OCI-LY1 (cell line): ENCODE results near the gene ADGB.

Experiments used
- H2AFZ ChIP-seq: fragments of 200-600 bp; sonication (generic), shearing (Covaris generic); 2 replicates; pipeline ENCODE4 v1.6.0; 2014; ENCODE audit warnings: antibody characterized with exemption, mild to moderate bottlenecking, low read length
- H3F3A ChIP-seq: fragments of 200-600 bp; sonication (generic), shearing (Covaris generic); 2 replicates; pipeline ENCODE4 v1.6.0; 2014; ENCODE audit warnings: mild to moderate bottlenecking, antibody characterized with exemption, low read length, moderate library complexity; ENCODE audit not compliant: insufficient read depth
- H3K27ac ChIP-seq: fragments of 200-600 bp; sonication (generic); 2 replicates; pipeline ENCODE4 v1.5.1; 2014; ENCODE audit warnings: low read length, mixed run types, mild to moderate bottlenecking, low read depth; ENCODE audit not compliant: poor library complexity, severe bottlenecking
- H3K27me3 ChIP-seq: fragments of 200-600 bp; sonication (generic); 2 replicates; pipeline ENCODE4 v1.6.0; 2014; ENCODE audit warnings: antibody characterized with exemption, mild to moderate bottlenecking, low read length, moderate library complexity; ENCODE audit not compliant: insufficient read depth
- H3K36me3 ChIP-seq: fragments of 200-600 bp; sonication (generic); 2 replicates; pipeline ENCODE4 v1.6.1; 2014; ENCODE audit warnings: mild to moderate bottlenecking, antibody characterized with exemption, low read length, moderate library complexity, mixed read lengths; ENCODE audit not compliant: insufficient read depth
- H3K4me1 ChIP-seq: fragments of 200-600 bp; sonication (generic); 2 replicates; pipeline ENCODE4 v1.5.1; 2014; ENCODE audit warnings: mild to moderate bottlenecking, low read length, moderate library complexity; ENCODE audit not compliant: insufficient read depth, severe bottlenecking
- H3K4me2 ChIP-seq: fragments of 200-600 bp; sonication (generic), shearing (Covaris generic); 2 replicates; pipeline ENCODE4 v1.6.1; 2014; ENCODE audit warnings: low read length
- H3K4me3 ChIP-seq: fragments of 200-600 bp; sonication (generic); 2 replicates; pipeline ENCODE4 v1.5.1; 2014; ENCODE audit warnings: low read length, low read depth, mild to moderate bottlenecking, mixed read lengths; ENCODE audit not compliant: poor library complexity, severe bottlenecking
- H3K79me2 ChIP-seq: fragments of 200-600 bp; shearing (Covaris generic); 2 replicates; pipeline ENCODE4 v1.6.1; 2016; ENCODE audit warnings: mixed run types, low read length, mixed read lengths; ENCODE audit not compliant: insufficient read depth
- H3K9ac ChIP-seq: fragments of 200-600 bp; sonication (generic), shearing (Covaris generic); 2 replicates; pipeline ENCODE4 v1.6.1; 2014; ENCODE audit warnings: mild to moderate bottlenecking, low read length, mixed read lengths
- H3K9me2 ChIP-seq: fragments of 200-600 bp; sonication (generic), shearing (Covaris generic); 2 replicates; pipeline ENCODE4 v1.6.1; 2014; ENCODE audit warnings: low read depth, mild to moderate bottlenecking, low read length, mixed read lengths
- H3K9me3 ChIP-seq: fragments of 200-600 bp; shearing (Covaris generic); 2 replicates; pipeline ENCODE4 v1.6.1; 2014; ENCODE audit warnings: low read length, mixed read lengths
- H4K20me1 ChIP-seq: fragments of 200-600 bp; sonication (generic), shearing (Covaris generic); 2 replicates; pipeline ENCODE4 v1.6.0; 2016; ENCODE audit warnings: mild to moderate bottlenecking, low read length; ENCODE audit not compliant: insufficient read depth
- EZH2 ChIP-seq: fragments of 200-600 bp; sonication (generic), shearing (Covaris generic); IDR thresholded peaks from 2 replicates; pipeline ENCODE4 v1.8.0; 2017; ENCODE audit warnings: borderline replicate concordance, mixed run types, mild to moderate bottlenecking, antibody characterized with exemption, low read length, moderate library complexity, mixed read lengths
- TF ChIP-seq, protein P1 (sequence below): fragments of 200-600 bp; sonication (generic), shearing (Covaris generic); IDR thresholded peaks from 2 replicates; pipeline ENCODE4 v1.5.1; 2017; ENCODE audit warnings: mild to moderate bottlenecking, antibody characterized with exemption, low read length, moderate library complexity, mixed read lengths

The ADGB gene

DNA sequence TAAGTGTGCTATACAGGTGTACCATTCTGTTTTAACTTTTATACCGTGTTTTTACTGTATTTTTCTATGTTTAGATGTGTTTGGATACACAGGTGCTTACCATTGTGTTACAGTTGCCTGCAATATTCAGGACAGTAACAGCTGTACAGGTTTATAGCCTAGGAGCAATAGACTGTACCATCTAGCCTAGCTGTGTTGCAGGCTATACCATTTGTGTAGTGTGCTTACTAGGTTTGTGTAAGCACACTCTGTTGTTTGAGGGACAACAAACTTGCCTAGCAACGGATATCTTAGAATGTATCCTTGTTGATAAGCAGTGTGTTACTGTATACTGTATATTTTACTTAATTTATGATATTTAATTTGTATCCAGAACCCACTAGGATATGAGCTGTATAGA, 35.2 kb downstream of the ADGB start:
- Histone ChIP-seq H3K9ac (no peak overlapping the region), H3K36me3 (no peaks in the 10 kb centered on the region), H3K4me2 (no peak overlapping the region), H3K27ac (no peak overlapping the region), H3K9me3 (no peaks in the 10 kb centered on the region), H4K20me1 (no peaks in the 10 kb centered on the region), H3K9me2 (no peaks in the 10 kb centered on the region), H3K4me3 (no peak overlapping the region), H3K4me1 (no peaks in the 10 kb centered on the region), H3F3A (no peaks in the 10 kb centered on the region), H3K27me3 (no peaks in the 10 kb centered on the region), H2AFZ (no peak overlapping the region), H3K79me2 (no peaks in the 10 kb centered on the region)
- TF ChIP-seq, protein P1, sequence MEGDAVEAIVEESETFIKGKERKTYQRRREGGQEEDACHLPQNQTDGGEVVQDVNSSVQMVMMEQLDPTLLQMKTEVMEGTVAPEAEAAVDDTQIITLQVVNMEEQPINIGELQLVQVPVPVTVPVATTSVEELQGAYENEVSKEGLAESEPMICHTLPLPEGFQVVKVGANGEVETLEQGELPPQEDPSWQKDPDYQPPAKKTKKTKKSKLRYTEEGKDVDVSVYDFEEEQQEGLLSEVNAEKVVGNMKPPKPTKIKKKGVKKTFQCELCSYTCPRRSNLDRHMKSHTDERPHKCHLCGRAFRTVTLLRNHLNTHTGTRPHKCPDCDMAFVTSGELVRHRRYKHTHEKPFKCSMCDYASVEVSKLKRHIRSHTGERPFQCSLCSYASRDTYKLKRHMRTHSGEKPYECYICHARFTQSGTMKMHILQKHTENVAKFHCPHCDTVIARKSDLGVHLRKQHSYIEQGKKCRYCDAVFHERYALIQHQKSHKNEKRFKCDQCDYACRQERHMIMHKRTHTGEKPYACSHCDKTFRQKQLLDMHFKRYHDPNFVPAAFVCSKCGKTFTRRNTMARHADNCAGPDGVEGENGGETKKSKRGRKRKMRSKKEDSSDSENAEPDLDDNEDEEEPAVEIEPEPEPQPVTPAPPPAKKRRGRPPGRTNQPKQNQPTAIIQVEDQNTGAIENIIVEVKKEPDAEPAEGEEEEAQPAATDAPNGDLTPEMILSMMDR, result no peak
- TF ChIP-seq EZH2, result no peak

DNA sequence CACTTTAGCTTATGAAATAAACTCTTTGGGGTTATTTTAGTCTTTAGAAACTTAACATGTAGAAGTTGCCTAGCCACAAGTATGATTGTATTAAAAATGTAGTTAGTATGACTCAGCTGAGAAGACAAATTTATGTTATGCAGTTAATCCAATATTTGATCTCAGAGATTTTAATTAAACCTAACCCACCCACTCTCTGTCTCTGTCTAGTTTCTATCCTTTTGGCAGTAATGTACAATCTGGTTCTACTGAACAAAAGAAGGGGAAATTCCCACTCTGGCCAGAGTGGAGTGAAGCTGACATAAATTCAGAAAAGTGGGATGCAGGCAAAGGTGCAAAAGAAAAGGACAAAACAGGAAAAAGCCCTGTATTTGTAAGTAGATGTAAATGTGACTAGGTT, 36.4 kb downstream of the ADGB start:
- H3K9ac ChIP-seq, result no peak overlapping the region
- no peaks in the 10 kb centered on the region for H3K79me2 ChIP-seq
- H3K4me2 ChIP-seq, result no peak overlapping the region
- no peaks in the 10 kb centered on the region for H3K9me3 ChIP-seq
- no peaks in the 10 kb centered on the region for H3K9me2 ChIP-seq
- H2AFZ ChIP-seq, result no peak overlapping the region
- H4K20me1 ChIP-seq, result no peaks in the 10 kb centered on the region
- TF ChIP-seq, protein P1, result no peak
- TF ChIP-seq EZH2, result no peak
- H3K36me3 ChIP-seq, result no peaks in the 10 kb centered on the region
- no peak overlapping the region for H3K27ac ChIP-seq
- no peaks in the 10 kb centered on the region for H3K27me3 ChIP-seq
- no peak overlapping the region for H3K4me3 ChIP-seq
- no peaks in the 10 kb centered on the region for H3K4me1 ChIP-seq
- no peaks in the 10 kb centered on the region for H3F3A ChIP-seq

DNA sequence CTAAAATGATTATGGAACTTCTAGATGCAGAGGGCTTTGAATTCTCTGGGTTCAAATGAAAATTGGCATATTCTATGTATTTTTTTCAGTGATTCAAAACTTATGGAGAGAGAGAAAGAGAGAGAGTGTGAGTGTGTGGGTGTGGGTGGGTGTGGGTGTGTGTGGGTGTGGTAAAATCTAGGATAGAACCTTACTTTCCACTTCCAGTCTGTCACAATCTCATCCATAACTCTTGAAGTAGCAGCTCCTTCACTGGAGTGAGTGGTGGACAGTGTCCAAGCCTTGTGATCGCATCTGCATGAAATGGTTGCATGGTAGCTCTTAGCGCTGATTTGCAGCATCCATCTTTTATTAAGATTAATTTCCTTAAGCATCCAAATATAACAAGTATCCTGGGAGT, 37.7 kb downstream of the ADGB start:
- Histone ChIP-seq H3K4me1 (no peaks in the 10 kb centered on the region), H2AFZ (no peak overlapping the region)

More for the DNA sequence above, 37.7 kb downstream of the ADGB start:
- Histone ChIP-seq H3F3A (no peaks in the 10 kb centered on the region), H3K9ac (no peak overlapping the region), H3K9me3 (no peaks in the 10 kb centered on the region), H3K27me3 (no peaks in the 10 kb centered on the region), H3K79me2 (no peaks in the 10 kb centered on the region), H3K36me3 (no peaks in the 10 kb centered on the region), H3K9me2 (no peaks in the 10 kb centered on the region), H3K4me3 (no peak overlapping the region), H3K27ac (no peak overlapping the region), H4K20me1 (no peaks in the 10 kb centered on the region), H3K4me2 (no peak overlapping the region)
- no peak for TF ChIP-seq EZH2
- TF ChIP-seq, protein P1, result no peak
